Mesendoderm (in vitro differentiated cells): ENCODE results near the gene AGPAT1.

Experiments
- DNase-seq: peaks from one replicate; pipeline ENCODE4 v3.0.0; 2013
- H2AK5ac ChIP-seq: 2 replicates; pipeline ENCODE4 v1.6.1; 2013; ENCODE audit warnings: low read length, inconsistent platforms
- H2BK120ac ChIP-seq: 2 replicates; pipeline ENCODE4 v1.6.1; 2013; ENCODE audit warnings: low read depth, mild to moderate bottlenecking, low read length, moderate library complexity, mixed read lengths
- H2BK15ac ChIP-seq: replicated peaks from 2 replicates; pipeline ENCODE4 v1.6.1; 2013; ENCODE audit warnings: low read depth, mild to moderate bottlenecking, moderate library complexity
- H2BK5ac ChIP-seq: 2 replicates; pipeline ENCODE4 v1.6.1; 2013; ENCODE audit warnings: low read length, inconsistent platforms
- H3K18ac ChIP-seq: 2 replicates; pipeline ENCODE4 v1.6.1; 2013; ENCODE audit warnings: mild to moderate bottlenecking, low read length, mixed read lengths
- H3K23ac ChIP-seq: one replicate; pipeline ENCODE4 v1.6.1; 2013; ENCODE audit warnings: low read length
- H3K27ac ChIP-seq: 2 replicates; pipeline ENCODE4 v1.5.1; 2013; ENCODE audit warnings: low read depth, mild to moderate bottlenecking, inconsistent platforms, low read length, moderate library complexity
- H3K27me3 ChIP-seq: 2 replicates; pipeline ENCODE4 v1.6.1; 2013; ENCODE audit warnings: low read length, control low read depth, mild to moderate bottlenecking, inconsistent platforms; ENCODE audit not compliant: insufficient read depth, poor library complexity
- H3K36me3 ChIP-seq: 2 replicates; pipeline ENCODE4 v1.6.1; 2013; ENCODE audit warnings: low read length, inconsistent platforms; ENCODE audit not compliant: control insufficient read depth, insufficient read depth
- H3K4ac ChIP-seq: one replicate; pipeline ENCODE4 v1.6.1; 2013; ENCODE audit warnings: low read depth, mild to moderate bottlenecking, low read length, moderate library complexity
- H3K4me1 ChIP-seq: 2 replicates; pipeline ENCODE4 v1.6.1; 2013; ENCODE audit warnings: low read depth, low read length, inconsistent platforms; ENCODE audit not compliant: control insufficient read depth
- H3K4me2 ChIP-seq: 2 replicates; pipeline ENCODE4 v1.6.1; 2013; ENCODE audit warnings: low read length
- H3K4me3 ChIP-seq: 2 replicates; pipeline ENCODE4 v1.5.1; 2013; ENCODE audit warnings: mild to moderate bottlenecking, low read length
- H3K56ac ChIP-seq: one replicate; pipeline ENCODE4 v1.6.1; 2013; ENCODE audit warnings: low read length
- H3K79me1 ChIP-seq: 2 replicates; pipeline ENCODE4 v1.6.1; 2013; ENCODE audit warnings: low read length, inconsistent platforms
- H3K79me2 ChIP-seq: 2 replicates; pipeline ENCODE4 v1.6.1; 2013; ENCODE audit warnings: mild to moderate bottlenecking, low read length; ENCODE audit not compliant: control insufficient read depth, insufficient read depth
- H3K9ac ChIP-seq: 2 replicates; pipeline ENCODE4 v1.6.1; 2013; ENCODE audit warnings: low read length, inconsistent platforms
- H4K5ac ChIP-seq: one replicate; pipeline ENCODE4 v1.6.1; 2013; ENCODE audit warnings: low read length
- H4K8ac ChIP-seq: one replicate; pipeline ENCODE4 v1.6.1; 2013; ENCODE audit warnings: low read depth, mild to moderate bottlenecking, control low read depth, low read length, moderate library complexity
- WGBS: extraction: QIAGEN DNeasy Blood & Tissue Kit; methylation state at CpG from one replicate; pipeline ENCODE4 v1.1.7; 2013; ENCODE audit warnings: low lambda C conversion rate, missing lambda C conversion rate; ENCODE audit not compliant: insufficient coverage; ENCODE audit errors: extremely low coverage; 5-methylcytosine and 5-hydroxymethylcytosine counted together

AGPAT1 gene

DNA sequence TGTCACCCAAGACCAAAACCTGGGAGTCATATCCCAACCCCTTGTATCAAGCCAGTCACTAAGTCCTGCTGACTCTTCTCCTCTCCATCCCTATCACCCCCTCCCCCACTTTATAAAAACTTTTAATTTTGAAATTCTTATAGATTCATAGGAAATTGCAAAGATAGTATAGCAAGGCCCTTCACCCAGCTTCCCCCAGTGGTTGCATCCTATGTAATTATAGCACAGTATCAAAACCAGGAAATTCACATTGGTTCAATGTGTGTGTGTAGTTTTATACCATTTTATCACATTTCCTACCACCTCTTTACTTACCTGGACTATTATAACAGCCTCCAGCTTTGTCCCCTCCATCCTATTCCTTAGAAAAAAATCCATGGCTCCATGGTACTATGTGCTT is 17.8 kb downstream of the AGPAT1 start:
- no peak overlapping the region for H4K8ac ChIP-seq
- H3K23ac ChIP-seq, result no peak overlapping the region
- H2BK15ac ChIP-seq, result no peak overlapping the region
- no peak overlapping the region for H3K4ac ChIP-seq
- H3K79me1 ChIP-seq, result peaks cover 8% of the 10 kb centered on the region
- H3K56ac ChIP-seq, result no peak overlapping the region
- peaks cover 3% of the 10 kb centered on the region for H3K4me1 ChIP-seq
- no peak overlapping the region for H3K27ac ChIP-seq
- H2BK5ac ChIP-seq, result no peak overlapping the region
- H3K36me3 ChIP-seq, result peaks cover 2% of the 10 kb centered on the region
- H3K4me3 ChIP-seq, result no peak overlapping the region
- H3K9ac ChIP-seq, result no peak overlapping the region
- H3K27me3 ChIP-seq, result no peaks in the 10 kb centered on the region
- no peaks in the 10 kb centered on the region for H3K79me2 ChIP-seq
- no peak for DNase-seq
- no peak overlapping the region for H4K5ac ChIP-seq
- no peak overlapping the region for H3K18ac ChIP-seq
- no peak overlapping the region for H2AK5ac ChIP-seq
- no peak overlapping the region for H3K4me2 ChIP-seq
- no peak overlapping the region for H2BK120ac ChIP-seq

DNA sequence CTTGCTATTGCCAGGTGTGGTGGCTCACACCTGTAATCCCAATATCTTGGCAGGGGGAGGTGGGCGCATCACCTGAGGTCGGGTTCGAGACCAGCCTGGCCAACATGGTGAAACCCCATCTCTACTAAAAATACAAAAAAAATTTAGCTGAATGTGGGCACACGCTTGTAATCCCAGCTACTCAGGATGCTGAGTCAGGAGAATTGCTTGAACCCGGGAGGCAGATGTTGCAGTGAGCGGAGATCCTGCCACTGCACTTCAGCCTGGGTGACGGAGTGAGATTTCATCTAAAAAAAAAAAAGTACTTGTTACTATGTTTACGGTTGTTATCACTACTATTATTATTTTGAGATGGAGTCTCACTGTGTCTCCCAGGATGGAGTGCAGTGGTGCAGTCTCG is 19.0 kb downstream of the AGPAT1 start:
- Histone ChIP-seq H3K56ac (no peak overlapping the region), H2BK120ac (no peak overlapping the region), H4K5ac (no peak overlapping the region), H3K4me3 (no peak overlapping the region), H3K79me1 (peaks cover 8% of the 10 kb centered on the region), H3K18ac (no peak overlapping the region), H2BK15ac (no peak overlapping the region), H3K4me1 (peaks cover 9% of the 10 kb centered on the region), H3K4me2 (no peak overlapping the region), H3K4ac (no peak overlapping the region), H3K27me3 (no peaks in the 10 kb centered on the region), H3K27ac (no peak overlapping the region), H3K9ac (no peak overlapping the region), H2BK5ac (no peak overlapping the region), H3K23ac (no peak overlapping the region), H3K36me3 (peaks cover 2% of the 10 kb centered on the region), H2AK5ac (no peak overlapping the region), H4K8ac (no peak overlapping the region), H3K79me2 (no peaks in the 10 kb centered on the region)
- WGBS, result no CpG with 5 or more reads among the region's 9 CpGs
- DNase-seq, result no peak

DNA sequence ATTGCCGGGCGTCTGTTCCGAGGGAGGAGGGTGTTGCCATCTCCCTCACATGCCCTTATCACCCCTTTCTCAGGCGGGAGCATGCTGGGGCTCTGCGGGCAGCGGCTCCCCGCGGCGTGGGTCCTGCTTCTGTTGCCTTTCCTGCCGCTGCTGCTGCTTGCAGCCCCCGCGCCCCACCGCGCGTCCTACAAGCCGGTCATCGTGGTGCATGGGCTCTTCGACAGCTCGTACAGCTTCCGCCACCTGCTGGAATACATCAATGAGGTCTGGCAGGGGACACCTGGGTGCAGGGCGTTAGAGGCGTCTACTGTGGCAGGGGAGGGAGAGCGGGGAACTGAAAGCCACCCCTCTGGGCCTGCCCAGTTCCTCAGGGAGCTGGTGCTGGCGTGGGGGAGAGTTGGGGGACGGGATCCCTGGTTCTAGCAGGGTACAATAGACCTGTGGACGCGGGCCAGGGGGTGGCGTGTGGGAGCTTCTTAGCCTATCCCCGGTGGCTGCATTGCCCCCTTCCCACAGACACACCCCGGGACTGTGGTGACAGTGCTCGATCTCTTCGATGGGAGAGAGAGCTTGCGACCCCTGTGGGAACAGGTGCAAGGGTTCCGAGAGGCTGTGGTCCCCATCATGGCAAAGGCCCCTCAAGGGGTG is 21.2 kb downstream of the AGPAT1 start:
- H4K5ac ChIP-seq, result no peak overlapping the region
- no peak overlapping the region for H2AK5ac ChIP-seq
- DNase-seq, result peak; percentile 90
- no peak overlapping the region for H4K8ac ChIP-seq
- H3K18ac ChIP-seq, result no peak overlapping the region
- H3K4me2 ChIP-seq, result peak overlapping the region; percentile 95
- H3K79me2 ChIP-seq, result no peaks in the 10 kb centered on the region
- peaks cover 15% of the 10 kb centered on the region for H3K4me1 ChIP-seq
- H3K56ac ChIP-seq, result peak overlapping the region; percentile 97
- no peak overlapping the region for H2BK120ac ChIP-seq
- H2BK5ac ChIP-seq, result no peak overlapping the region
- H2BK15ac ChIP-seq, result no peak overlapping the region
- no peak overlapping the region for H3K4ac ChIP-seq
- H3K23ac ChIP-seq, result no peak overlapping the region
- peak overlapping the region; percentile 95 for H3K4me3 ChIP-seq
- H3K79me1 ChIP-seq, result peaks cover 8% of the 10 kb centered on the region
- no CpG with 5 or more reads among the region's 34 CpGs for WGBS
- H3K9ac ChIP-seq, result peak overlapping the region; percentile 96
- H3K27ac ChIP-seq, result peak overlapping the region; percentile 62
- H3K36me3 ChIP-seq, result peaks cover 2% of the 10 kb centered on the region
- H3K27me3 ChIP-seq, result no peaks in the 10 kb centered on the region

DNA sequence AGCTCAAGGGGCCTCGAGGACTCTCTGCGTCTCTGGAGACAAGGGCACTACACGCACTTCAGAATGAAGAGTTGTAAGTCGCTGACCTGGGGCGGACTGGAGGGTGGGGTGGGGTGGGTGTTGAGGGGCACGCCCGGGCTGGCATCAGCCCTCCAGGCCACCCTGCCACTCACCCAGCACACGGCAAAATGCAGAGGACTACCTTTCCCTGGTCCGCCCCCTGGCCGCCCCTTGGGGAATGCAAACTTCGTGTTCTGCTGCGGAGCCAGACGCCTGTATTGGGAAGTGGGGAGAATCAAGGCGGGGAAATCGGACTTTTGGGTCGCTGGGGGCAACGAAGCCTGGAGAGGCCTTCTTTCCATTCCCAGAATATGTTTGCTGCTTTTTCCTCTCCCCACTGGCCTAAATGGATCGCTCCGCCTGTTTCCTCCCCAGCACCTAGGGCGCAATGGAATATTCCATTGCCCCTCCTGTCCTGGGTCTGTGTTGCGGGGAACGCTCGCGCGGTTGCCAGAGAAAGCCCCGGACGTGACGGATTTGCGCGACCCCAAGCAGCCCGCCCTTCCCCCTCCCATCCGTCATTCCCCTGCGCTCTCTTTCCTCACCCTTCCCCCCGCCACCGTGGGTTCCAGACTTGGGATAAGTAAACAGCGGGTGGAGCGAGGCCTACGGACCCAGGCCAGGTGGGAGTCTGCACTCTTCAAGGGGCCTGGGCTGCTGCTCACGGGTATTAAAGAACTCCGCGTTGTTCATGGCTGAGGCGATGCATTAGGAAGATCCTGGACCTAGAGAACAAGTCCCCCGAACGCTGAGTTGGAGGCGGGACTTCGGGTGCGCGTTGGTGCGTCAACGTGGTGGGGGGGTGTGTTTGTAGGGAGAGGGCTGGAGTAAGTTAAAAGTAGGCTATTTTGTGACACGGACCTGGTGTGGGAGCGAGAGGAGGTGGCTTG is 22.0 kb downstream of the AGPAT1 start, which contains the start of gene PPT2:
Gene PPT2 (plus strand): TSS at position 578 of the 950 bp plus-strand sequence. CDS start 454 bp downstream, outside the sequence.
- WGBS, result no CpG with 5 or more reads among the region's 52 CpGs
- peaks cover 8% of the 10 kb centered on the region for H3K79me1 ChIP-seq
- no peak within 1 kb of the TSS for H4K8ac ChIP-seq
- H2AK5ac ChIP-seq, result peak within 1 kb of the TSS; percentile 85
- peaks cover 2% of the 10 kb centered on the region for H3K36me3 ChIP-seq
- peak within 1 kb of the TSS; percentile 97 for H3K56ac ChIP-seq
- H3K27ac ChIP-seq, result peak within 1 kb of the TSS; percentile 82
- H3K18ac ChIP-seq, result peak within 1 kb of the TSS; percentile 45
- H3K23ac ChIP-seq, result peak within 1 kb of the TSS; percentile 99
- peak within 1 kb of the TSS; percentile 71 for H4K5ac ChIP-seq
- DNase-seq, result peak; percentile 98
- H3K4me3 ChIP-seq, result peak within 1 kb of the TSS; percentile 95
- peak within 1 kb of the TSS; percentile 67 for H3K4ac ChIP-seq
- H3K27me3 ChIP-seq, result no peaks in the 10 kb centered on the region
- H3K79me2 ChIP-seq, result no peaks in the 10 kb centered on the region
- H2BK120ac ChIP-seq, result peak within 1 kb of the TSS; percentile 34
- H3K9ac ChIP-seq, result peak within 1 kb of the TSS; percentile 96
- H2BK5ac ChIP-seq, result peak within 1 kb of the TSS; percentile 84
- H3K4me1 ChIP-seq, result peaks cover 15% of the 10 kb centered on the region
- no peak within 1 kb of the TSS for H2BK15ac ChIP-seq
- peak within 1 kb of the TSS; percentile 97 for H3K4me2 ChIP-seq

DNA sequence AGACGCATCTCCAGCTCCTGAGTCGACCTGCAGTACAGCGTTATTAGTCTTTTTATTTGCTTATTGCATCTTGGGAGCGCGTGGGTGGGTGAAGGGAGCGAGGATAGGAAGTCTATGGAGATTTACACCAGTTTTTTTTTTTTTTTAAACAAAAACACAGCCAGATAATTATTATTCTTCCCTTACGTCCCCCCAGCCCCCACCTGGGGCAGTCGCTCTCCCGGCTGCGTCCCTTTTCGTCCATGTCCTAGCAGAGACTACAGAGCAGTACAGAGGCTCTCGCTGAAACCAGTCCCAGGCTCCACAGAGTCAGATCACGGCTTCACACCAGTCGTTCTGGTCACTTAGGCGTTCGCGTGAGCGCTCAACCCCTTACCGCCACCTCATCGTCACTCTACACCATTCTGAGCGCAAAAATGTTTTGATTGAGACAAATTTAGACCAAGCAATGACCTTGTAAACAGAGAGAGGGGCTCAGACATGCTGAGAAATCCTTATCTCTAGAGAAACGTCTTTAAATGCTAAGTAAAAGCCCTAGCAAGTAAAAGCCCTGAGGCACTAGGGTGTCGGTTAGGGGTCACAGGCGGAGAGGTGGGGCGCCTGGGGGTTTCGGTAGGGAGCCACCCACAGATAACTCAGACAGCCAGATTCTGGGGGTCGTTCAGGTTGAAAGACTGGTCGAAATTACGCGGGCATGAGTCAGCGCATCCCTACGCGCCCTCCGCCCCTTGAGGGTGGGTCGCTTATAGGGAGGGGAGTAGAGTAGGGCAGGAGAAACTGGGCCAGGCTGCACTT is 22.9 kb downstream of the AGPAT1 start:
- Histone ChIP-seq H3K4me1 (peaks cover 15% of the 10 kb centered on the region), H3K9ac (peak overlapping the region; percentile 96), H3K27ac (peak overlapping the region; percentile 82), H3K4ac (peak overlapping the region; percentile 67), H3K4me3 (peak overlapping the region; percentile 95), H3K79me1 (peaks cover 8% of the 10 kb centered on the region), H2BK5ac (peak overlapping the region; percentile 73), H3K18ac (peak overlapping the region; percentile 45), H3K56ac (peak overlapping the region; percentile 97), H3K27me3 (no peaks in the 10 kb centered on the region), H3K4me2 (peak overlapping the region; percentile 97), H4K5ac (peak overlapping the region; percentile 71), H3K23ac (peak overlapping the region; percentile 99), H2BK15ac (no peak overlapping the region), H2AK5ac (peak overlapping the region; percentile 85), H4K8ac (no peak overlapping the region), H2BK120ac (peak overlapping the region; percentile 34), H3K79me2 (no peaks in the 10 kb centered on the region), H3K36me3 (peaks cover 2% of the 10 kb centered on the region)
- DNase-seq, result peak; percentile 89
- WGBS, result no CpG with 5 or more reads among the region's 35 CpGs
